Activated naive CD8-positive, alpha-beta T cell (primary cell): Measurements from ENCODE around the gene ANGPTL7.

ENCODE experiments used
- H3K27ac Mint-ChIP-seq: one replicate; pipeline ENCODE4 v1.8.0; 2021; ENCODE audit warnings: mixed read lengths
- H3K27me3 Mint-ChIP-seq: one replicate; pipeline ENCODE4 v1.8.0; 2021; ENCODE audit warnings: mixed read lengths
- H3K36me3 Mint-ChIP-seq: one replicate; pipeline ENCODE4 v1.8.0; 2021; ENCODE audit warnings: mixed read lengths
- H3K4me1 Mint-ChIP-seq: one replicate; pipeline ENCODE4 v1.8.0; 2021; ENCODE audit warnings: low read depth, mixed read lengths
- H3K4me3 Mint-ChIP-seq: one replicate; pipeline ENCODE4 v1.8.0; 2021; ENCODE audit warnings: mild to moderate bottlenecking, mixed read lengths
- H3K9me3 Mint-ChIP-seq: one replicate; pipeline ENCODE4 v1.8.0; 2021; ENCODE audit warnings: low read depth, mixed read lengths

The ANGPTL7 gene

GRCh38 chr1:11207898-11208611, 18.9 kb downstream of the ANGPTL7 start:
- Mint-ChIP-seq H3K36me3 (peaks cover 3% of the 10 kb centered on the region), H3K9me3 (no peaks in the 10 kb centered on the region), H3K4me1 (no peaks in the 10 kb centered on the region), H3K27me3 (no peaks in the 10 kb centered on the region), H3K27ac (no peak overlapping the region), H3K4me3 (no peak overlapping the region)

DNA sequence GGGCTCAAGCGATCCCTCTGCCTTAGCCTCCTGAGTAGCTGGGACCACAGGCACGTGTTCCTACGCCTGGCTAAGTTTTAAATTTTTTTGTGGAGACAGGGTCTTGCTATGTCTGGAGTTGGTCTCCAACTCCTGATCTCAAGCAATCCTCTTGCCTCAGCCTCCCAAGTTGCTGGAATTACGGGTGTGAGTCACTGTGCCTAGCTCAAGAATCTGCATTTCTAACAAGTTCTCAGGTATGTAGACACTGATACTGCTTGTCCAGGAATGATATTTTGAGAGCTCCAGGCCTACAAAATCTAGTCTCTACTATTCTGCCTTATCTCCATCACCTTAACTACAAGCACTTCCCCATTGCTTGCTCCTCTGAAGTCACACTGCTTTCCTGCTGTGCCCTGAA, 22.3 kb downstream of the ANGPTL7 start:
- no peaks in the 10 kb centered on the region for H3K27me3 Mint-ChIP-seq
- H3K36me3 Mint-ChIP-seq, result peaks cover 5% of the 10 kb centered on the region
- H3K4me3 Mint-ChIP-seq, result no peak overlapping the region
- H3K27ac Mint-ChIP-seq, result no peak overlapping the region
- H3K4me1 Mint-ChIP-seq, result no peaks in the 10 kb centered on the region
- H3K9me3 Mint-ChIP-seq, result no peaks in the 10 kb centered on the region

- Mint-ChIP-seq H3K27me3 (no peaks in the 10 kb centered on the region), H3K36me3 (peaks cover 5% of the 10 kb centered on the region), H3K27ac (no peak overlapping the region), H3K4me3 (no peak overlapping the region), H3K9me3 (no peaks in the 10 kb centered on the region), H3K4me1 (no peaks in the 10 kb centered on the region)
These were observed 22.9 kb downstream of the ANGPTL7 start for GRCh38 chr1:11211925-11212587.

DNA sequence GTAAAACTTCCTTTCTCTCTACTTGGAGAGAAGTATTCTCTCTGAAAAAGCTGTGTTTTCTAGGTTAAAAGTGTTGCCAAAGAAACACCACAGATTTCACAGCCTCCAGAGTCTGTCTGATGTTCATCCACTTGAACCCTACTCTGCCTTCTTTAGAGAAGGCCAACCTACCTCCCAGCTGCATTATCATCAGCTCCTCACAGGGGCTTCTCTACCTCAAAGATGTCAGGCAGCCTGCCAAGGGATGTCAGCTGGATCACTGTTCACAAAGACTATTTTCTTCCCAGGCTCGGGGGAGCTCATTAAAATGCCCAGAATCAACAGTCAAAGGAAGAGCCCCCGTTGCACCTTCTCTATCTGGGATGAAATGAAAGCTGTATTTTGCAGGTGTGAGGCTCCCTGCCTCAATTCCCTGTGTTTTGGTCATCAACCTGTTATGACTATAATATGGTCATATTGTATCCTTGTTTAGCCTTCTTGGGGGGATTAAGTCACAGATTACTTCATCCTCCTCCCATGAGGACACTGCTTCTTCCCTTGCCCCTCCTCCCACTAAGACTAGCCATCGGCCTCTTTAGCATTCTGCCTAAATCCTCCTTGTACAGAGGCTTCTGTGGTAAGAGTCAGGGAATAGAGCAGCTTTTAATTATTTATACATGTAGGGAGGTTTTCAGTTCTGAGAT, 25.7 kb downstream of the ANGPTL7 start:
- H3K27ac Mint-ChIP-seq, result no peak overlapping the region
- no peaks in the 10 kb centered on the region for H3K9me3 Mint-ChIP-seq
- no peaks in the 10 kb centered on the region for H3K27me3 Mint-ChIP-seq
- H3K4me1 Mint-ChIP-seq, result no peaks in the 10 kb centered on the region
- H3K4me3 Mint-ChIP-seq, result no peak overlapping the region
- H3K36me3 Mint-ChIP-seq, result peaks cover 7% of the 10 kb centered on the region

DNA sequence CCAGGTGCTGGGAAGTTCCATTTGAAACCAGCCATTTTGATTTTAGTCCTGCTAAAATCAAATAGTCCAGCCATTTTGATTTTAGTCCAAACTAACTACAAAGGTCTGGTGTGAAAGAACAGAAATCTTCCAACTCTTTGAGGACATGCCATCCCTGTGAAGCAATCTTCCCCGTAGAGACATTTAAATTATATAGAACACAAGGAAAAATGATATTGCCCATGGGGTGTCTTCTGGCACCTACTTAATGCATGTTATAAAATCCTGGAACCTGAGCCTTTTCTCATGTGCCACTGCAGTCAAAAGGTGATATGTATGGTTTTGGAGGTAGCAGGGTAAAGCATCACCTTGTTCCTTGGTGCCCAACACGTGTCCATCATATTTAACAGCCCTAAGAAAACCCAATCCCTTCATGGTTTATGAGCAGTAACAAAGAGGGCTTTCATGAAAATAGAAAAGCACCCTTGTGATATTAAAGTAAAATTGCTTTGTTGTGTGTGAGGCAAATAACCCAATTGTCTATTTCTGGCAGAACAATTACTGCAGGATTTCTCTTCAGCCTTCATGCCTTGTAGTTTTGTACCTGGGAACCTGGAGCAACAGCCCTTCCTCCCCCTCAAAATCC, 26.3 kb downstream of the ANGPTL7 start:
- Mint-ChIP-seq H3K36me3 (peaks cover 7% of the 10 kb centered on the region), H3K9me3 (no peaks in the 10 kb centered on the region), H3K4me1 (no peaks in the 10 kb centered on the region), H3K4me3 (no peak overlapping the region), H3K27me3 (no peaks in the 10 kb centered on the region), H3K27ac (no peak overlapping the region)

DNA sequence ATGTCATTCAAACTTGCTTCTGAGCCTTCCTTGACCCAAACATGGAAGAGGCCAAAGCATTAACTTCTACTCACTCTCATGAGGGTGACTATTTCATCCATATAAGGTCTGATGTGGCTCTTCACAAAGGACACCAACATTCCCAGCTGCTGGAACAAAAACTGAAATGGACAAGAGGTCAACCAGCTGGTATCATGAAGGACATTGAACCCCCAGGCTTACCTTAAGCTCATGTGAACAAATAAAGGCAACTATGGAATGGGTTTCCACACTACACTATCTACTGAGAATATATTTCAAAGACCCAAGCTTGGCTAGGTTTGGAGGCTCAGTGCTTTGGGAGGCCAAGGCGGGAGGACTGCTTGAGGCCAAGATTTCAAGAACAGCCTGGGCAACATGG, 26.9 kb downstream of the ANGPTL7 start:
- H3K9me3 Mint-ChIP-seq, result no peaks in the 10 kb centered on the region
- no peak overlapping the region for H3K27ac Mint-ChIP-seq
- H3K4me1 Mint-ChIP-seq, result no peaks in the 10 kb centered on the region
- peaks cover 7% of the 10 kb centered on the region for H3K36me3 Mint-ChIP-seq
- no peaks in the 10 kb centered on the region for H3K27me3 Mint-ChIP-seq
- H3K4me3 Mint-ChIP-seq, result no peak overlapping the region

DNA sequence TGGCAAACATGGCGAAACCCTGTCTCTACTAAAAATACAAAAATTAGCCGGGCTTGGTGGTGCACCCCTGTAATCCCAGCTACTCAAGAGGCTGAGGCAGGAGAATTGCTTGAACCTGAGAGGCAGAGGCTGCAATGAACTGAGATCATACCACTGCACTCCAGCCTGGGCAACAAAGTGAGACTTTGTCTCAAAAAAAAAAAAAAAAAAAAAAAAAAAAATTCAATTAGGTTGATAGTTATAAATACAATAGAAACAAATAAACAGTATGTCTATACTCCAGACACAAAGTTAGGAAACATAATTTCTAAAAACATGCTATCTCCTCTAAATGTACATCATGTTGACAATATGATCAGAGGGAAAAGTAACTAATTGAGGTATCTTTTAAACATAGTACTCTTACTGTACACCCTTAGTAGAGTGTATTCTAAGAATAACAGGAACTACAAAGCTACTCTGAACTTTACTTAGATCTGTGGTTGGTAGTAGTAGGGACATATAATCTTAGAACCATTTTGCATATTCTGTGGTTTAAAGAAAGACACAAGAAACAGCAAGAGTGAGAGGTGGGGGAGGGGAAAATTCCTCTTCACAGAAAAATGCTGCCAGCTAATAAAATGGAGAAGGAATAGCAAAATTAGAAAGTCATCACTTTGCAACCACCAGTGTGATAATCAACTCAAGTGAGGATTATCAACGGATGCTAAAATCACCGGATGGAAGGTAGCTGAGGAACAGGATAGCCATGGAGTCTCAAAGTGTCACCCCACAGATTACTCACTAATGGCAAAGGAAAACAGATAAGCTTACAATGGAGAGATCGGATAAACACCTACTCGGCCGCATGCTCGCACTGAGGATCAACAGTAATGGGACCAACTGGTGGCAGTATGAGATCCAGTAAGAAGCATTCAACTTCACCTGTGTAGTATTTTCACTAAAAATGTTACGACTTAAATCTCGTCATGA, 38.2 kb downstream of the ANGPTL7 start:
- no peak overlapping the region for H3K4me3 Mint-ChIP-seq
- H3K27me3 Mint-ChIP-seq, result no peaks in the 10 kb centered on the region
- H3K27ac Mint-ChIP-seq, result peak overlapping the region; percentile 51
- peaks cover 13% of the 10 kb centered on the region for H3K36me3 Mint-ChIP-seq
- H3K4me1 Mint-ChIP-seq, result peaks cover 10% of the 10 kb centered on the region
- no peaks in the 10 kb centered on the region for H3K9me3 Mint-ChIP-seq

- H3K36me3 Mint-ChIP-seq, result peaks cover 20% of the 10 kb centered on the region
- H3K4me1 Mint-ChIP-seq, result peaks cover 10% of the 10 kb centered on the region
- no peaks in the 10 kb centered on the region for H3K9me3 Mint-ChIP-seq
- H3K27ac Mint-ChIP-seq, result no peak overlapping the region
- H3K4me3 Mint-ChIP-seq, result no peak overlapping the region
- no peaks in the 10 kb centered on the region for H3K27me3 Mint-ChIP-seq
These were observed 40.0 kb downstream of the ANGPTL7 start for GRCh38 chr1:11229203-11229602.

GRCh38 chr1:11233208-11233607, 44.1 kb downstream of the ANGPTL7 start:
- Mint-ChIP-seq H3K4me3 (no peak overlapping the region), H3K4me1 (no peaks in the 10 kb centered on the region), H3K36me3 (peaks cover 15% of the 10 kb centered on the region), H3K27ac (no peak overlapping the region), H3K27me3 (no peaks in the 10 kb centered on the region), H3K9me3 (no peaks in the 10 kb centered on the region)

GRCh38 chr1:11237356-11237755, 48.2 kb downstream of the ANGPTL7 start:
- Mint-ChIP-seq H3K36me3 (peaks cover 14% of the 10 kb centered on the region), H3K27me3 (no peaks in the 10 kb centered on the region), H3K9me3 (no peaks in the 10 kb centered on the region), H3K4me1 (peaks cover 1% of the 10 kb centered on the region), H3K27ac (no peak overlapping the region), H3K4me3 (no peak overlapping the region)

GRCh38 chr1:11238311-11238710, 49.2 kb downstream of the ANGPTL7 start:
- Mint-ChIP-seq H3K9me3 (no peaks in the 10 kb centered on the region), H3K4me1 (peaks cover 1% of the 10 kb centered on the region), H3K4me3 (no peak overlapping the region), H3K27ac (no peak overlapping the region), H3K27me3 (no peaks in the 10 kb centered on the region), H3K36me3 (peaks cover 12% of the 10 kb centered on the region)

DNA sequence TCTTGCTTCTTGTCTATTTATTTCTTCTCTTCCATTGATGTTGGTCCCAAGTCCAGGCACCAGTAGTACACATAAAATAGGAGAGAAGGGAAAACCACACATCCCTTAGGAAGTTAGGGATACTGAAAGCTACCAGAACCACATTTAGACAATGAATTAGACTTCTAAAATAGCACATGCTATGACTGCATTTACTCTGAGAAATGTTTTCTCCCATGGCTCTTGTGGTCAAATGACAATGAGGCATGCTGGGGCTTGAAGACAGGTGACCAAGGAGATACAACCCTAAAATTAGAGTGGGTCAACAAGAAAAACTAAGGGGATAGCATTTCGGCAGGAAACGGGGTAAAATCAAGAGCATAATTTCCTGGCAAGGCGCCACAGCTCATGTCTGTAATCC, 56.1 kb downstream of the ANGPTL7 start:
- no peak overlapping the region for H3K4me3 Mint-ChIP-seq
- H3K9me3 Mint-ChIP-seq, result no peaks in the 10 kb centered on the region
- peaks cover 1% of the 10 kb centered on the region for H3K4me1 Mint-ChIP-seq
- H3K27me3 Mint-ChIP-seq, result no peaks in the 10 kb centered on the region
- H3K27ac Mint-ChIP-seq, result peak overlapping the region; percentile 41
- peaks cover 10% of the 10 kb centered on the region for H3K36me3 Mint-ChIP-seq
